Occipital lobe (tissue), 2 donors: ENCODE measurements around the gene SDS. TPM values are rescaled to one million over a fixed set of nuclear protein-coding genes. Genes with fewer than 3 reads are reported as not detected.
A peak's percentile ranks its signal among the peaks of the same experiment; 100 is the strongest.

Experiments
- DNase-seq: peaks from one replicate; lab custom pipeline; 2025; lab: John Stamatoyannopoulos, UW
- total RNA-seq: library from RNA; depleted of rRNA; stranded (reverse); fragments of >200 nt; gene quantifications from one replicate; pipeline ENCODE4 v1.2.3, GENCODE V29; 2014

Gene SDS
- total RNA-seq, 1 donor from 2014 or later = 0.62 TPM

DNA sequence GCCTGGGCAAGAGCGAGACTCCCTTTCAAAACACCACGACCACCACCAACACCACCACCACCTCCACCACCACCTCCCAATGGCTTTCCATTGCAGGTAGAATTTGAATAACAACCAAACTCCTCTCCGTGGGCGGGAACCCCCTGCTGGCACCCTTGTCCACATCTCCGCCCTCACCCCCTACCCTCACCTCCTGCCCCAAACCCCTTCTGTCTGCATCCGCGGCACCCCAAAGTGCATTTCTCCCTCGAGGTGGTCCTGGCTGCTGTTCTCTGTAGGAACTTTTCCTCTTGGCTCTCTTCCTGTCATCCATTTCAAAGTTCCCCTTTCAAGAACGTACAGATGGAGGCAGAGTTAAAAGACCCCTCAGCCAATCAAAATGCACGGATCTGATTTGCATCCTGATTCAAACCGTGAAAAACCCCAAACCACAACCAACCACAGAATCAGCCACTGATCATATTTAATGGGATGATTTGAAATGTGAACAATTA, 22.3 kb upstream of the SDS start:
- no peak for DNase-seq

GRCh38 chr12:113424915-113425823, 21.5 kb upstream of the SDS start:
- DNase-seq = peak; percentile 15

DNA sequence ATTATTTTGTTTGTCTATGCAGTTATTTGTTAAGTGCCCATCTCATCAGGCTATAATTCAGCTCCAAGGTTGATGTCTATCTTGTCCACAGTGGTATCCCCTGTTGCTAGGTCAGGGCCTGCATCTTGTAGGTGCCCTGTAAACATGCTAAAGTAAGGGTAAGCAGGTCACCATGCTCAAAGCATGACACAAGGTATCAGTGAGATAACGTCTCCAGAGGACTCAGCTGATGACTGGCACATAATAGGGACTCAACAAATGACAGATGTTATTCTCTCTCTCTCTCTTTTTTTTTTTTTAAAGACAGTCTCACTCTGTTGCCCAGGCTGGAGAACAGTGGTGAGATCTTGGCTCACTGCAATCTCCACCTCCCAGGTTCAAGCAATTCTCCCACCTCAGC, 20.8 kb upstream of the SDS start:
- DNase-seq = no peak

DNA sequence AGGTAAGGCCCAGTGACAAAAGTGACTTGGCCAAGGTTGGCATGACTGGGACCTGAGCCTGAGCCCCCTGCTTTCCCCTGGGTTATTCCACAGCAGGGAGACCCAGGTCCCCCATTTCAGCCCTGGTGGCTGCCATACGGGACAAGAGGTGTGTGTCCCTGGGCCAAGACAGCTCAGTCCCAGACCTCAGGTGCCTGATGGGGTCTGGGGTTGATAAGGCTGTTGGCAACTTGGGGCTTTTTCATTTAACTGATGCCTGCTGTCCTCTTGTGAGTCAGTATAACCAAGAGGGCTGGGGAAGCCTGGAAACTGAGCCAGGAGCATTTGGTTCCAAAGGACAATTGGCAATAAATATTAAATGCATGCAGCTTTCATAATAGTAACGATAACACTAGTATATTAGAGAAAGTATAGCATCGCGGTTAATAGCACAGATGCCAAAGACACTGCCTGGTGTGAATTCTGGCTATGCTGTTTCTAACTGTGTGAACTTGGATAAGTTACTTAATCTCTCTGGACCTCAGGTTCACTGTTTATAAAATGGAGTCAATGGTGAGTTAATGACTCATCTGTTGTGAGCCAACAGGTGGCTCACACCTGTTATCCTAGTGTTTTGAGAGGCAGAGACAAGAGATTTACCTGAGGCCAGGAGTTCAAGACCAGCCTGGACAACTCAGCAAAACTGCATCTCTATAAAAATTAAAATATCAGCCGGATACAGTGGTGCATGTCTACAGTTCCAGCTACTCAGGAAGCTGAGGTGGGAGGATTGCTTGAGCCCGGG, 19.4 kb upstream of the SDS start:
- DNase-seq = no peak

- DNase-seq = peak; percentile 60
These were observed 18.6 kb upstream of the SDS start, which contains the start of gene SDSL for GRCh38 chr12:113422030-113422885. Gene SDSL, plus strand, starts transcription at chr12:113422380. Its CDS starts 5,603 bp downstream, at chr12:113427983.

DNA sequence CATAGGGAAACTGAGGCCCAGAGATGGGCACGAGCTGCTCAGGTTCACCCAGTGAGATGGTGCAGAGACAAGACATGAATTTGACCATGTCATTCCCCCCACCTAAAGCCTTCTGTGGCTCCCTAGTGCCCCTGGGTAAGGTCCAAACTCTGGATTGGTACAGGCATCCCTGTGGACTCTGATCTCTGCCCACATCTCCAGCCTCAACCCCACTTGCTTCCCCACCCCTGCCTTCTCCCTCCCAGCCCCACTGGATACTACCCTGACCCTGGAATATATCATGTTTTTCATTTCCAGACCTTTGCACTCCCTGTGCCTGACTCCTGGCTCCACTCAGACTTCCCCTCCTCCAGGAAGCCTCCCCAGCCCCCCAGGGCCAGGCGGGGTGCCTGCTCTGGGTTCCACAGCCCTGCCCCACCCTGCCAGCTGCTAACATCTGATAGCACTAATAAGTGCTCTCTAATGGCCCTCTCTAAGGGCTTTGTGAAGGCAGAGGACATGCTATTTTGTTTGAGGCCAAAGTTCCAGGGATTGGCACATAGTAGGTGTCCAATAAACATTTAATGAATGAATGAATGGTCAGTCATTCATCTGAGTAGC, 17.4 kb upstream of the SDS start:
- no peak for DNase-seq

DNA sequence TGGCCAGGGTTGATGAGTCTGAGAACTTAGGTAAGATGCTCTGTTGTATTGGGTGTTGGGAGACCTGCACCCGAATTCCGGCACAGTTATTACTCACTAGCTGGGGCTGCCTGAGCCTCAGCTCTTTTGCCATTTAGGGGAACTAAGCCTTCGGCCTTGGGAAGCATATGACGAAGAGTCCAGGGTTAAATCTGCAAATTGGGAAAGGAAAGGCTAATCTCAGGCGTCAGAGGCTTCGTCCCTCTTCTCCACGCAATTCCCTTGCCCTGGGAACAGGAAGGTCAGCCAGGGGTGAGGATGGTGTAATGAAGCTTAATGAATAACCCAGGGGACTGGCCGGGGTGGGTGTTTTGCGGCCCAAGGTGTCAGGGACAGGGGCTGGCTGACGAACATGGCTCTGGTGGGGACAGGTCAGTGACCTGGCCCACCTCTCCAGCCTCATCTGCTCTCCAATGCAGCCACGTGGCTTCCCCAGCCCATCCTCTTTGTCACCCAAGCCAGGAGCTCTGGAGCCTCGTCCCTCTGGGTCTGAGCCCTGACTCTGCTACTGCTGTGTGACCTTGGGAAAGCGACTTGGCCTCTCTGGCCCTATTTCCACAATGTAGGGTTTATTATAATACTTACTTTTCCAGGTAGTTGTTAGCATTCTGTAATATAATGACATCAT, 14.7 kb upstream of the SDS start:
- DNase-seq = no peak

DNA sequence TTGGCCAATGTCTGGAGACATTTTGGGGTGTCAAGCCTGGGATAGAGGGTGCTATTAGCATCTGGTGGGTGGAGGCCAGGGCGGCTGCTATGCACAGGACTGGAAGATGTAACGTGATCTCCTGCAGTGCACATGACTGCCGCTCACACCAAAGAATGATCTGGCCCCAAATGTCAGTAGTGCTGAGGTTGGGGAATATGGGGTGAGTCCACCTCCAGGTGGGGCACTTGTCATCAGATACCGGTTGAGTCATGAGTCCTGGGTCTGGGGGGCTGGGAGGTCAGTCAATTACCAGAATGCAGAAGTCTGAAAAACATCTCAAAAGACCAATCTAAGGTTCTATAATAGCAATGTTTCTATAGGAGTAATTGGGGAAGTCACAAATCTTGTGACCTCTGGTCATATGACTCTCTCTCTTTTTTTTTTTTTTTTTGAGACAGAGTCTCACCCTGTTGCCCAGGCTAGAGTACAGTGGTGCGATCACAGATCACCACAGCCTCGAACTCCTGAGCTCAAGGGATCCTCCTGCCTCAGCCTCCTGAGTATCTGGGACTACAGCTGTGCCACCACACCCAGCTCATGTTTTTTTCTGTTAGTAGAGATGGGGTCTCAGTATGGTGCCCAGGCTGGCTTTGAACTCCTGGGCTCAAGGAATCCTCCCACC, 12.5 kb upstream of the SDS start:
- no peak for DNase-seq

DNA sequence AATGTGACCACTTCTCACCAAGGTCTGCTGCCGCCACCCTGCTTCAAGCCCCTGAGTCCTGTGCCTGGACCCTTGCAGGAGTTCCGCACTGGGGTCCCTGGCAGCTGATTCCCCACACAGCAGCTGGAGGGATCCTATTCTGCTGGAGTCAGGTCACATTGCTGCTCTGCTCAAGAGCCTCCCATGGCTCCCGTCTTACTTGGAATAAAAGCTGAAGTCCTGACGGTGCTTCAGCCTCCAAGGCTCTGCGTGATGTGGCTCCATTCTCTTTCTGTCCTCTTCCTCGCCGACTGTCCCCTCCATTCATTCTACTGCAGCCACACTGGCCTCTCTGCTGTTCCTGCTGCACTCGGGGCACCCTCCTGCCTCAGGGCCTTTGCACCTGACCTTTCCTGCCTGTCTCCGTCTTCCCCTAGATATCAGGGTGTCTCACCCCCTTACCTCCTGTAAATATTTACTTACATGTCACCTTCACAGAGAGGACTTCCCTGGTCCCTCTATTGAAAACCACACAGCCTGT, 10.9 kb upstream of the SDS start:
- no peak for DNase-seq

- DNase-seq = no peak
These were observed 9.8 kb upstream of the SDS start for GRCh38 chr12:113413488-113413939.

DNA sequence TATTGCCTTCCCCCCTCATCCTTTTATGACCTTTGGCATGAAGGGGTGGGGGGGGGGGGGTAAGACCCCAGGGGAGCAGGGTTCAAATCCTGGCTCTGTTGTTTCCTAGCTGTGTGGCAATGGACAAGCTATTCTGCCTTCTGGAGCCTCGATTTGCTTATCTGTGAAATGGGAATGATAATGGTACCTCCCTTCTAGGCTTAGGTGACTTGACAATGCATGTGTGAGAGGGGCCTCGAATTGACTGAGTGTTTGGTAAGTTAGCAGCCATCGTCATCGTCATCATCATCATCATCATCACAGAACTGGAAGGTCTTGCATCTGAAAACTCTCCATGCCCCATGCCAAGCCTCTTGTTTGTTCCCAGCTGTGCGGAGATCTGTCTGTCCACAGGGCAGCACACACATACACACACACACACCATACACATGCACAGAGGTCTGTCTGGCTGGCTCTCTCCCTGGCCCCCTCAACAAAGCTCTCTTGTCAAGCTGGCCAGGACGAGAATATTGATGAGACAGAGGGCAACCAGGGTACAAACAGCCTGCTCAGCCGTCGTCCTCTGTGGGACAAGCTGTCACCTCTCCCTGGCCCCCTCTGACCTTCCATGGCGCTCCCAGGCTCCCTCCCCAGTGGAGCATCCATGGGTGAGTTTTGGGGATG, 5.9 kb upstream of the SDS start:
- no peak for DNase-seq

- no peak for DNase-seq
These were observed 5.1 kb upstream of the SDS start for GRCh38 chr12:113408756-113409298.

GRCh38 chr12:113407931-113408600, 4.4 kb upstream of the SDS start:
- no peak for DNase-seq

- DNase-seq = no peak
These were observed 2.0 kb upstream of the SDS start for GRCh38 chr12:113405694-113406093.

DNA sequence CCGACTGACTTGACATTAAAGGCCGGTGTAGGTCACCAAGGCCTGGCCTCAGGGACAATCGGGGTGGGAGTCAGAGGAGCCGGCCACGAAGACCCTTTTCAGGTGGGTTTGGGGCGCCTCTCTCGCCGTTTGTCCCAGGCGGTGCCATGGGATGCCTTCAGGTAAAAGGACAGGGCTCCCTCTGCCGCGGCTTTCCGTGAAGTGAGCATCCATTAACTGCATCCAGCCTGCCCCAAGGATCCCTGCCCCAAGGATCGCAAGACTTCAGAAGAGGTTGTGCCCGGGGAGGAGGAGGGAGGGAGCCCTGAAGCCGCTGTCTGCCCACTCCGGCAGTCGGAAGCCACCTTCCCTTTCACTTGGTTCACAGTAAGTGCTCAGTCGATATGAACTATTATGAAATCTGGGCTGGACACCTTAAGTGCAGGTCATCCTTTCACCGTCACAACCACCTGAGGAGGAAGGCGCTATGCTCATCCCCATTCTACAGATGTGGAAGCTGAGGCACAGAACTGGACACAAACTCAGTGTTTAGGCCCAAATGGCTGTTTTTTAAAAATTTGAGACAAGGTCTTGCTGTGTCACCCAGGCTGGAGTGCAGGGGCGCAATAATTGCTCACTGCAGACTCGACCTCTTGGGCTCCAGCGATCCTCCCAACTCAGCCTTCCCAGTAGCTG, 964 bp downstream of the SDS start:
- DNase-seq = no peak

DNA sequence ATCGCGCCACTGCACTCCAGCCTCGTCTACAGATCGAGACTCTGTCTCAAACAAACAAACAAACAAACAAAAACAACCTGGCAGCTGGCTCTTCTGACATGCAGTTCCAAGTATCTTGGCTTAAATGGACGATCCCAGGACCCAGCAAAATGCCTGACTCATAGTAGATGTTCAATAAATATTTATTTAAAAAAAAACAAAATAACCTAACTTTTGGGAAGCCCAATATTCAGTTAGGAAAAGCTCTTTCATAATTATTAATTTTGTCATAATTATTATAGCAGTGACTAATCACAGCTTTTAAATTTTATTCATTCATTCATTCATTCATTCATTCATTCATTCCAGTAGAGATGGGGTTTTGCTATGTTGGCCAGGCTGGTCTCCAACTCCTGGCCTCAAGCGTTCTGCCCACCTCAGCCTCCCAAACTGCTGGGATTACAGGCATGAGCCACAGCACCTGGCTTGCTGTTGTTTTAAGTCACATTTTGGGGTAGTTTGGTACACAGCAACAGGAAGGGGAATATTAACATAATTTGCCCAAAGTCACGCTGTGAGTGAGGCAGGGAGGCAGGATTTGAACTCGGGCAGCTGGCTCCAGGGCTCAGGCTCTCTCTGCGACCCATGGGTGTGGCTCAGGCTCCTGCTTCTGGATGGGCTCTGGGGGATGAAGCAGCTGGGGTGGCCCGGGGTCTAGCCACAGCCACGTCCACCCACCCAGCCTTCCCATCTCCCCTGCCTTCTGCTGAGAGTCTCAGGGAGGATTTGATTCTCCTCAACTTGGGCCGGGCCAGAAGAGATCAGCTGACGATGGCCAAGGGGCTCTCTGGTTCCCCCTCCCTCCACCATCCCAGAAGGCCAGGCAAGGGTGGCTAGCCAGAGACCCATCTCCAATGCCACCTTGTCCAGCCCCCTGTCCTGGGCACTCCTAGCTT, 2.4 kb downstream of the SDS start:
- no peak for DNase-seq
